Smooth muscle cell (in vitro differentiated cells): ENCODE measurements around the gene STK10. TPM values are rescaled to one million over a fixed set of nuclear protein-coding genes. Genes with fewer than 3 reads are reported as not detected.

ENCODE experiments used
- DNase-seq: peaks from one replicate; lab custom pipeline; 2025; ENCODE audit not compliant: unreplicated experiment; lab: John Stamatoyannopoulos, UW
- H2AFZ ChIP-seq: fragments of 200-600 bp; sonication (generic); 2 replicates; pipeline ENCODE4 v1.6.0; 2016; ENCODE audit warnings: antibody characterized with exemption, low read depth, mild to moderate bottlenecking
- H3F3A ChIP-seq: fragments of 200-600 bp; sonication (generic); 2 replicates; pipeline ENCODE4 v1.6.0; 2017; ENCODE audit warnings: antibody characterized with exemption, low read depth
- H3K27ac ChIP-seq: fragments of 200-600 bp; sonication (generic); 2 replicates; pipeline ENCODE4 v1.5.1; 2016; ENCODE audit warnings: low read depth, mild to moderate bottlenecking
- H3K27me3 ChIP-seq: fragments of 200-600 bp; sonication (generic); 2 replicates; pipeline ENCODE4 v1.6.1; 2016; ENCODE audit warnings: low read depth, mild to moderate bottlenecking
- H3K36me3 ChIP-seq: fragments of 200-600 bp; sonication (generic); 2 replicates; pipeline ENCODE4 v1.5.1; 2016; ENCODE audit warnings: low read depth
- H3K4me1 ChIP-seq: fragments of 200-600 bp; sonication (generic); 2 replicates; pipeline ENCODE4 v1.5.1; 2016; ENCODE audit warnings: low read depth
- H3K4me2 ChIP-seq: fragments of 200-600 bp; sonication (generic); 2 replicates; pipeline ENCODE4 v1.6.0; 2016; ENCODE audit warnings: mild to moderate bottlenecking
- H3K4me3 ChIP-seq: fragments of 200-600 bp; sonication (generic); 2 replicates; pipeline ENCODE4 v1.5.1; 2016; ENCODE audit warnings: mild to moderate bottlenecking
- H3K79me2 ChIP-seq: fragments of 200-600 bp; sonication (generic); 2 replicates; pipeline ENCODE4 v1.6.0; 2016; ENCODE audit warnings: low read depth, mild to moderate bottlenecking
- H3K9ac ChIP-seq: fragments of 200-600 bp; sonication (generic); 2 replicates; pipeline ENCODE4 v1.6.0; 2016; ENCODE audit warnings: low read depth
- H3K9me3 ChIP-seq: fragments of 200-600 bp; sonication (generic); replicated peaks from 2 replicates; pipeline ENCODE4 v1.5.1; 2016; ENCODE audit warnings: low read depth
- H4K20me1 ChIP-seq: fragments of 200-600 bp; sonication (generic); 2 replicates; pipeline ENCODE4 v1.6.0; 2016; ENCODE audit warnings: low read depth
- CTCF ChIP-seq: fragments of 200-600 bp; sonication (generic); IDR thresholded peaks from 2 replicates; pipeline ENCODE4 v1.5.1; 2017; ENCODE audit warnings: borderline replicate concordance, mild to moderate bottlenecking, antibody characterized with exemption; ENCODE audit not compliant: insufficient read depth, poor library complexity, severe bottlenecking
- WGBS: methylation state at CpG from one replicate; pipeline ENCODE4 v1.1.7; 2016; ENCODE audit warnings: low lambda C conversion rate; 5-methylcytosine and 5-hydroxymethylcytosine counted together
- polyA plus RNA-seq: library from polyadenylated mRNA; unstranded; fragments of >200 nt; fragmentation: Nextera tagmentation; extraction: Ambion mirVana; gene quantifications from 2 replicates; pipeline ENCODE4 v1.2.1, GENCODE V29; 2016
- total RNA-seq: library from RNA; depleted of rRNA; stranded (reverse); fragments of >200 nt; gene quantifications from 2 replicates; pipeline ENCODE4 v1.2.3, GENCODE V29; 2014

STK10 gene
- total and polyA plus RNA-seq, 2 experiments from 2014 or later, result 10.7 to 26.0 TPM

- WGBS, result 91% methylated on average over 3 of the region's 3 CpGs
- TF ChIP-seq CTCF, result no peak
- H3K79me2 ChIP-seq, result no peaks in the 10 kb centered on the region
- no peak overlapping the region for H2AFZ ChIP-seq
- H3K36me3 ChIP-seq, result no peaks in the 10 kb centered on the region
- no peak for DNase-seq
- no peaks in the 10 kb centered on the region for H3K27me3 ChIP-seq
- H3K9me3 ChIP-seq, result no peaks in the 10 kb centered on the region
- H4K20me1 ChIP-seq, result no peaks in the 10 kb centered on the region
- no peak overlapping the region for H3K4me3 ChIP-seq
- no peak overlapping the region for H3K4me2 ChIP-seq
- no peaks in the 10 kb centered on the region for H3F3A ChIP-seq
- H3K4me1 ChIP-seq, result no peaks in the 10 kb centered on the region
- H3K9ac ChIP-seq, result no peak overlapping the region
- H3K27ac ChIP-seq, result no peak overlapping the region
Measured at GRCh38 chr5:172038167-172038566, 149.9 kb downstream of the STK10 start.

GRCh38 chr5:172035049-172035448 lies 153.0 kb downstream of the STK10 start:
- H3K79me2 ChIP-seq, result no peaks in the 10 kb centered on the region
- no peak overlapping the region for H2AFZ ChIP-seq
- 71% methylated on average over 2 of the region's 2 CpGs for WGBS

GRCh38 chr5:172031894-172032461 lies 156.0 kb downstream of the STK10 start:
- H2AFZ ChIP-seq, result no peak overlapping the region
- WGBS, result 94% methylated on average over 4 of the region's 4 CpGs
- TF ChIP-seq CTCF, result no peak

More at GRCh38 chr5:172035049-172035448, 153.0 kb downstream of the STK10 start:
- Histone ChIP-seq H3K36me3 (no peaks in the 10 kb centered on the region), H4K20me1 (no peaks in the 10 kb centered on the region), H3K9ac (no peak overlapping the region), H3K4me2 (no peak overlapping the region), H3K4me1 (no peaks in the 10 kb centered on the region), H3K27me3 (no peaks in the 10 kb centered on the region), H3F3A (no peaks in the 10 kb centered on the region), H3K4me3 (no peak overlapping the region), H3K9me3 (no peaks in the 10 kb centered on the region), H3K27ac (no peak overlapping the region)
- no peak for DNase-seq
- no peak for TF ChIP-seq CTCF

GRCh38 chr5:172029876-172030275 lies 158.1 kb downstream of the STK10 start:
- no peak for DNase-seq
- H3K4me1 ChIP-seq, result no peaks in the 10 kb centered on the region

More at GRCh38 chr5:172031894-172032461, 156.0 kb downstream of the STK10 start:
- H3K79me2 ChIP-seq, result no peaks in the 10 kb centered on the region
- H3F3A ChIP-seq, result no peaks in the 10 kb centered on the region
- no peaks in the 10 kb centered on the region for H3K36me3 ChIP-seq
- H3K9ac ChIP-seq, result no peak overlapping the region
- H3K4me3 ChIP-seq, result no peak overlapping the region
- H3K4me2 ChIP-seq, result no peak overlapping the region
- H4K20me1 ChIP-seq, result no peaks in the 10 kb centered on the region
- H3K27ac ChIP-seq, result no peak overlapping the region
- H3K4me1 ChIP-seq, result no peaks in the 10 kb centered on the region
- H3K9me3 ChIP-seq, result no peaks in the 10 kb centered on the region
- DNase-seq, result no peak
- no peaks in the 10 kb centered on the region for H3K27me3 ChIP-seq

More at GRCh38 chr5:172029876-172030275, 158.1 kb downstream of the STK10 start:
- Histone ChIP-seq H3K27me3 (no peaks in the 10 kb centered on the region), H3K4me3 (no peak overlapping the region), H3F3A (no peaks in the 10 kb centered on the region), H3K27ac (no peak overlapping the region), H3K9ac (no peak overlapping the region), H3K4me2 (no peak overlapping the region), H3K9me3 (no peaks in the 10 kb centered on the region), H3K36me3 (no peaks in the 10 kb centered on the region), H2AFZ (no peak overlapping the region), H3K79me2 (no peaks in the 10 kb centered on the region), H4K20me1 (no peaks in the 10 kb centered on the region)
- TF ChIP-seq CTCF, result no peak
